GM18909 (cell line): ENCODE data around the gene MAP2K2.
A peak's percentile ranks its signal among the peaks of the same experiment; 100 is the strongest.

ENCODE experiments used
- ATAC-seq: cut with Tn5 transposase; IDR thresholded peaks from one replicate; pipeline ENCODE4 v1.9.1; 2021; ENCODE audit warnings: mild to moderate bottlenecking; ENCODE audit not compliant: unreplicated experiment, poor library complexity

The MAP2K2 gene

DNA sequence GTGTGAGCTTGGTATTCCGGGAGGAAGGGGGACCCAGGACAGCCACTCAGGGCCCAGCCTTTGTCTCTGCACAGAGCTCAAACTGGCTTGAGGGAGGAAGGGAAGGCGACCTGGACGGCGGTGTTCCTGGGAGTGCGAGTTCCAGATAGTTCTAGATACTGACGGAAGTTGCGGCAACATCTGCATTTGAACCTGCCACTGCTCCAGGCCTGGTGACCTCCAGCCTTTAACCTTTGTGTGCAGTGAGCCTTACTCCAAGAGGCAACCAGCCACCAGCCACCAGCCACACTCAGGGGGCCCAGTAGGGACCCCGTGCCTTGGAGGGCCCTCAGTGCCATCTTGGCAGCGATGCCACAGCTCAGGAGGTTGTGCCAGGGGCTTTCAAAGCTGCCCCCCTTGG, 41.8 kb downstream of the MAP2K2 start:
- no peak for ATAC-seq

DNA sequence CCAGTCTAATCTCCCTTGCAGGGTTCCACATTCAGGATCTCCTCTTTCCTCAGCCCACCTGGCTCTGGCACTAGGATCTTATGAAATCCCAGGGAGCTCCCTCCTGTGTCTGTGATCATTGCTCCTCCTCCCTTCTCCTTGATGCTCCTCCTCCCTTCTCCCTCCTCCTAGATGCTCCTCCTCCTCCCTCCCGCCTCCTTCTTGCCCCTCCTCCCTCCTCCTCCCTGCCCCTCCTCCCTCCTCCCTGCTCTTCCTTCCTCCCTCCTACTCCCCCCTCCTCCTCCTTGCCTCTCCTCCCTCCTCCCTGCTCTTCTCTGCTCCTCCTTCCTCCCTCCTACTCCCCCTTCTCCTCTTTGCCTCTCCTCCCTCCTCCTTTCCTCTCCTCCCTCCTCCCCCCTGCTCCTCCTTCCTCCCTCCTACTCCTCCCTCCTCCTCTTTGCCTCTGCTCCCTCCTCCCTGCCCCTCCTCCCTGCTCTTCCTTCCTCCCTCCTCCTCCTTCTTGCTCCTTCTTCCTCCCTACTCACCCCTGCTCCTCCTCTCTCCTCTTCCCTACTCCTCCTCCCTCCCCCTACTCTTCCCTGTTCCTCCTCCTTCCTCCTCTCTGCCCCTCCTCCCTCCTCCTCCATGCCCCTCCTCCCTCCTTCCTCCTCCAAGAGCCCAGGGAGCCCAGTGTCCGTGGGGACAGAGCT, 42.3 kb downstream of the MAP2K2 start:
- no peak for ATAC-seq

DNA sequence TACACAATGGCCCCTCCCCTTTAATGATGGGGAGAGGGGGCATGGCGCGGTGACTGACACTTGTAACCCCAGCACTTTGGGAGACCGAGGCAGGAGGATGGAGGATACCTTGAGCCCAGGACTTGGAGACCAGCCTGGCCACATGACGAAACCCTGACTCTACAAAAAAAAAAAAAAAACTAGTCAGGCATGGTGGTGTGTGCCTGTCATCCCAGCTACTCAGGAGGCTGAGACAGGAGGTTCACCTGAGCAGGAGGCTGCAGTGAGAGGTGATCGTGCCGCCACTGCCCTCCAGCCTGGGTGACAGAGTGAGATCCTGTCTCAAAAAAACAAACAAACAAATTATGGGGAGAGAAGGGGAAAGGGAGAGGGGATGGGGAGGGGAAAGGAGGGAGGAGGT, 43.4 kb downstream of the MAP2K2 start:
- no peak for ATAC-seq

DNA sequence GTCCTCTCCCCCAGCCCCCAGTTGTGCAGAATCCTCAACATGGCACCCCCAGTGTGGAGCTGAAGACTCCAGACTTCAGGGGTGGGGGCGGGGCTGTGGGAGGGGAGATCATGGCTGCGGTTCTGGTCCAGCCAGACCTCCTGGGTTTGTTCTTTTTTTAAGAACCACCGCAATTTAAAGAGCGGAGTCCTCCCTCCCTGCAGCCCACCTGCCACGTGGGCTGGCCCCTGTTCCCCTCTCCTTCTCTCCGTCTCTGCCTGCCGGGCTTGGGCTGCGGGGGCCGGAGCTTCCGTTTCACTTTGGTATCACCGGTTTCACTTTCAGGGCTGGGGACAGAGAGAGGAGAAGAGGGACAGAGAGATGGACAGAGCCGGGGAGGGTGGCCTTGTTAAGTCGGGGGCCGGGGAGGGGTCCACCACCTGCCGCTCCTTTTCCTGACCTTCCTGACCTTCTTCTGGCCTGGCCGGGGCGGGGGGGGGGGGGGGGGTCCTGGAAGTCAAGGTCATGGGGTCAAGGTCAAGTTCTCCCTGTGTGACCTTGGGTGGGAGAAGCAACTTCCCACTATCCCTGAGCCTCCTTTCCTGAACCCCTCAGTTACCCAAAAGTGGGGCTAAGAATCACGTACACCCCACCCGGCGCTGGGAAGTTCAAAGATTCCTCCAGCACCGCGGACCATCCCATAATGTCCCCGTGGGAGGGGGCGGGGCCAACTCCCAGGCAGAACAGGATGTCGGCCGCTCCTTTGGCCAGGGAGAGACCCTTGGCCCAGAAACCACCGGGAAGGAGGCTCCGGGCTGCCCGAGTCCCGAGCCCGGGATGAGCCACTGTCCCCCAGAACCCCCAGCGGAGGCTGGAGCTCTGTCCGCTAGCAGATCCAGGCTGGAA, 45.9 kb downstream of the MAP2K2 start:
- ATAC-seq: no peak

DNA sequence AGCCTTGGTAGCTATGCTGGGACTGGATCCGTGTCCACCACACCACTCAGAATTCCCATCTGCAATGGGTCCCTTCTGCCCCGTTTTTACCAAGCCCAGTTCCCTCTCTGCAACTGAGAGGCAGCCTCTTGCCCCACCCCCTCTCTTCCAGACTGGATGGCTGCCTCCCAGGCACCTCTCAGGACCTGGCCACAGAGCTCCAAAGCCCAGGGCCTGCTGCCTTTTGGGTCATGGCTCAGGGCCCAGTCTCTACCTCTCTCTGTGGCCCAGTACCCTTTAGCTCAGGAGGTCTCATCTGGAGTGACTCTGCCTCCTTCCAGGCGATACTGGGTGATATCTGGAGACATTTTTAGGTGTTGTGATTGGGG, 46.9 kb downstream of the MAP2K2 start:
- no peak for ATAC-seq

DNA sequence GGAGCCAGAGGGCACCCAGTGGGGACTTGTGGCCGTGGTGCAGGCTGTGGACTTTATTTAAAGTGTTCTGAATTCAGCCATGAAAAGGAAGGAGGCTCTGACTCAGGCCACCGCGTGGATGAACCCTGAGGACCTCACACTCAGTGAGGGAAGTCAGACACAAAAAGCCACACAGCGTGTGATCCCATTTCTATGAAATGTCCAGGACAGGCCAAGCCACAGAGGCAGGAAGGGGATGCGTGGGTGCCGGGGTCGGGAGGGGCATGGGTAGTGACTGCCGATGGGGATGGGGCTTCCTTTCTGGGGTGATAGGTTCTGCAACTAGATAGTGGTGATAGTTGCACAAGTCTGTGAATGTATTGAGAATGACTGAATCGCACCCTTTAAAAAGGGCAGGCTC, 48.5 kb downstream of the MAP2K2 start:
- ATAC-seq: no peak

DNA sequence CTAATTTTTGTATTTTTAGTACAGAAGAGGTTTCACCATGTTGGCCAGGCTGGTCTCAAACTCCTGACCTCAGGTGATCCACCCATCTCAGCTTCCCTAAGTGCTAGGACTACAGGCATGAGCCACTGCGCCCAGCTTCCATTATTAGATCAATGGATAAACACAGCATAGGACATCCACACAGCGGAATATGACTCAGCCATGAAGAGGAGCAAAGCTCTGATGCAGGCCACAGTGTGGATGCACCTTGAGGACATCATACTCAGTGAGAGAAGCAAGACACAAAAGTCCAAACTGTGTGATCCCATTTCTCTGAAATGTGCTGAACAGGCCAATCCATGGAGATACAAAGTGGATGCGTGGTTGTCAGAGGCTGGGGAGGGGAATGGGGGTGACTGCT, 52.3 kb downstream of the MAP2K2 start:
- no peak for ATAC-seq

DNA sequence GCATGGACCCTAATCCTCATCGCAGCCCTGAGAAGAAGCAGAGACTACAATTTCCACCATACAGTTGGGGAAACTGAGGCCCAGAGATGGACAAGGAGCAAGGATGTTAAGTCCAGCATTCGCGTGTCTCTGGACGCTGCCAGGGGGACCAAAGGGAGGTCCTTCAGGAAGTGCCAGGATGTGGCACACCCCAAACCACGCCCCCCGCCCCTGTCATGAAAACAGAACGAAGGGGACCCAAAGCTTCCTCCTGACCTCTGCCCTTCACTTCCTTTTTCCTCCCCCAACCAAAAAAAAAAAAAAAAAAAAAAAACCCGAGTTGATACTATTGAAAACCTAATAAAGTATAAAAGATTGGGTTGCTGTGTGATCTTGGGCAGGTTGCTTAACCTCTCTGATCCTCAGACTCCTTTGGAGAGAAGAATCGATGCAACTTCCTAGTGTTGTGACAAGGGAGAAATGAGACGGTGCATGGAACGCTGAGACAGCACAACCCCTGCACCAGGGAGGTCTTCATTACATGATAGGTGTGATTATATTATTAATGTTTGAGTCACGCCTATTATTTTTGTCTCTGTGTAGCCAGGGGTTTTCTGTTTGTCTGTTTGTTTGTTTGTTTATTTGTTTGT, 54.5 kb downstream of the MAP2K2 start:
- no peak for ATAC-seq

DNA sequence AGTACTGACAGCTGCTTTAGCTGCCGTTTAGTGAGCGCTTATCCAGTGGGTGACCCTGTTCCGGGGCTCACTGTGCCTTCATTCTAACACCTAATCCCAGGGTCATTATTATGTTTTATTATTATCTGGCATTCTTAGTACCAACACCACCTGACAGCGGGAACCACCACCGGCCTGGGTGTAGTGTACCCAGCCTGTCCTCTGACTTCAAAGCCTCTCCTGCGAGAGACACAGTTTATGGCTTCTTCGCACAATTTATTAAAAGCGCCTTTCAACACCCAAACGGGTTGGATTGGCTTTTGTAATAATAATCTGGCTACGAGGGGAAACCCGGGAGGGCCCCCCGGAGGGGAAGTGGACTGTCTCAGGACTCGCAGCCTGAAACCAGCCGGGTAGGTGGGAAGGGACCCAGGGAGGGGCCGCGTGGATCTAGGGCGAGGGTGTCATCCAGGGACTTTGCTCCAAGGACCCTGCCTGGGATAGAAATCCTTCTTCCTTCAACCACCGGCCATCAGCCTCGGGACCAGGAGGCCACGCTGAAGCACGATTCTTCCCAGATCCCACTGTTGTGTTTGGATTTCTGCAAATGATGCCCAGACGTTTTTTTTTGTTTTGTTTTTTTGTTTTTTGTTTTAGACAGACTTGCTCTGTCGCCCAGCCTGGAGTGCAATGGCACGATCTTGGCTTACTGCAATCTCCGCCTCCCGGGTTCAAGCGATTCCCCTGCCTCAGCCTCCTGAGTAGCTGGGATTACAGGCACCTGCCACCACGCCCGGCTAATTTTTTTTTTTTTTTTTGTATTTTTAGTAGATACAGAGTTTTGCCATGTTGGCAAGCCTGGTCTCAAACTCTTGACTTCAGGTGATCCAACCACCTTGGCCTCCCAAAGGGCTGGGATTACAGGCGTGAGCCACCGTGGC, 55.6 kb downstream of the MAP2K2 start:
- ATAC-seq: no peak

DNA sequence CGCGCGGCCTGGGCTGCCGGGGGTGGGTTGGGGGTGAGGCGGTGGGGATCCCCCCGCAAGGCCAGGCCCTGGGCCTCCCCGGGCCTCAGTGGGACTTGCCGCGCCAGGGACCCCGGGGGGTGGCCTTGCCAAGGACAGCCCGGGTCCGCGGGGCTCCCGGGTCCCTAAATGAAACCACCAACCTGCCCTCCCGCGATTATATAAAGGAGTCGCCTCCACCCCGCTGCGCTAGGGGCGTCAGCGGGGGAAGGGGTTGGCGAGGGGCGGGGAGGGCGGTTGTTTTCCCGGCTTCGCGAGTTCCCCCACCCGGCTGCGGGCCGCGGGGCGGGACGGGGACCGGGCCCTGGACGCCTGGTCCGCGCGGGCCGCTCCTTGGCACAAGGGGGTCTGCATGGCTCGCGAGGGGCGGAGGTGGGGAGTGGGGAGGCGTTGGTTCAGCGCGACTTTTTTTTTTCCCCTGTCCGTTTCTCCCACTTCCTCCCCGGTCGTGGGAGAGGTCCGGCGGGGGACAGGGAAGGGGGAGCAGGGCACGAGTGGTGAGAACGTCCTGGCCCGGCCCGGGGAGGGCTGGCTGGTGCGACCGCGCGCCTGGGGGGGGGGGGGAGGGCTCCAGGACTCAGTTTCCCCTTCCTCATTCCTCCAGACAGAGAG, 56.4 kb downstream of the MAP2K2 start:
- no peak for ATAC-seq

DNA sequence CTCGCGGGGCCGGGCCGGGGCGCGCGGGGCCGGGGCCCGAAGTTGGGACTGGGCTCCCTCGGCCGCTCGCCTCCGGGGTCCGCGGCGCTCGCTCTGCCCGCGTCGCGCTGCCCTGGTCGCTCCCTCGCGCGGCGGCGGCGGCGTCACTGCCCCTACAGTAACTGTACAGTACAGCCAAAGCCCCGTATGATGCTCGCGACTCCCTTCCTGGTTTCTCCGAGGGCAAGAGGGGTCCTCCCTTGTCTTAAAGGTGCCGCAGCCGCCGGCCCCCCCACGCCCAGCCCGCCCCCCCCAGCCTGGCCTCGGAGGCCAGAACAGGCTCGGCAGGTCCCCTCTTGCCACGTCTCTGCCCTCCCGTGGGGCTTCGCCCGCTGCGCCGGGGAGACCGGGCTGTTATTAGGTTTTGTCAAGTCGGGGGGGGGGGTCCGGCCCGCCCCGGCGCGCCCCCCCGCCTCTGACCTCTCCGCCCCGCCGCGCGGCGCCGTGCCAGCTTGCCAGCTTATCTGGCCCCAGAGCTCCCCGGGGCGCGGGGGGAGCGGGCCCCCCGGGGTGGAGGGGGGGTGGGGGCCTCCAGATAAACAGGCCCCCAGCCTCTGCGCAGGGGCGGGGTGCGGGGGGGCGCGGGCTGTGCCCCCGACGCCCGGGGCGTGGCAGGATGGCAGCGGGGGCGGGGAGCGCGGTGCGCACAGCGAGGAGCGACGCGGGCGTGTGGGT, 57.1 kb downstream of the MAP2K2 start, which contains the start of gene ZBTB7A:
Gene ZBTB7A, minus strand, starts transcription at position 218 of the 714 bp plus-strand sequence. CDS start 11,667 bp downstream, outside the sequence.
- ATAC-seq: no peak

DNA sequence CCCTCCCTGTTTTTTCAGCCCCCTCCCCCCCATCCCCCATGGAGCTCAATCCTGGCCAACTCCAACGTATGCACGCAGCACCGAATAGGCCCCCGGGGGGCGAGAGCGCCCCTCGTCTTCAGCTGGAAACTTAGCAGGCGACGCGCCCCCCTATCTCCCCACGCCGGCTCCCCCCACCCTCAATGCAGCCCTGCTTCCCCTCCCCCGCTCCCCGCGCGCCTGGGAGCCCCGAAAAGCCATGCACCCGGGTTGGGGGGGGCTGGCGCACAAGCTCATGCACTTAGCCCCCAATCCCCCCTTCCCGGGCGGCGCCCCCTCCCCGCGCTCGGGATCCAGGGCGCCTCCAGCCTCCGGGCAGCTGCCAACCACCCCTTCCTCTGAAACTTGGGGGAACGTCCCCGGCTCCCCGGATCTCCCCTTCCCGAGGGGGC, 57.7 kb downstream of the MAP2K2 start:
- ATAC-seq: no peak

DNA sequence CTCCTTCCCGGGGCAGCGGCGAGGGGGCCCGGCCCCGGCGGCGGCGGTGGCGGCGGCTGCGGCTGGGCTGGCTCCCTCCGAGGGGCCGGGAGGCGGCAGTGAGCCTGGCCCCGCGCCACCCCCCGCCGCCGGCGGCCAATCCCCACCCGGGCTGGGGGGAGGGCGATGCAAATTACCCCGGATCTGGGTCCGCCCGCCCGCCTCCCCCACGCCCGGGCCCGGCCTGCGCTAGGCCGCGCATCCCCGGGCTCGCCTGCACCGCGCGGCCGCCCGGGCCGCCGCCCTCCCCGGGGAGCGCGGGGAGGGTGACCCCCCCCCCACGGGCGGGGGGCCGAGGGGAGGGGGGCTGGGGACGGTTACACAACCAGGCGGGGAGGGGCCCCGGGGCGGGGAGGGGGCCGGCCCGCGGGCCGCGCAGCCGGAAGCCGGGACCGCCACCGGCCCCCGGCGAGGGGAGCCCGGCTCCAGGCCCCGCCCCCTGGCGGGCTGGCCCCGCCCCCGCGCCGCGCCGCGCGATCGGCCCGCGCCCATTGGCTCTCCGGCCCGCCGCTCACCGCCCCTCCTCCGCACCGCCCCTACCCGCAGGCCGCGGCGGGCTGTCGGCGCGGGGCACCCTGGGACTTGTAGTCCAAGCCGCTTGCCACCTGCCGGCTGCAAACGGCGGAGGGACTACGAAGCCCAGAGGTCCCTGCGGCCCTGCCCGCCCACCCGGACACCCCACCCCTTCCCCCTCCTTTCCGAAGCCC, 58.3 kb downstream of the MAP2K2 start:
- ATAC-seq: peak; percentile 79

DNA sequence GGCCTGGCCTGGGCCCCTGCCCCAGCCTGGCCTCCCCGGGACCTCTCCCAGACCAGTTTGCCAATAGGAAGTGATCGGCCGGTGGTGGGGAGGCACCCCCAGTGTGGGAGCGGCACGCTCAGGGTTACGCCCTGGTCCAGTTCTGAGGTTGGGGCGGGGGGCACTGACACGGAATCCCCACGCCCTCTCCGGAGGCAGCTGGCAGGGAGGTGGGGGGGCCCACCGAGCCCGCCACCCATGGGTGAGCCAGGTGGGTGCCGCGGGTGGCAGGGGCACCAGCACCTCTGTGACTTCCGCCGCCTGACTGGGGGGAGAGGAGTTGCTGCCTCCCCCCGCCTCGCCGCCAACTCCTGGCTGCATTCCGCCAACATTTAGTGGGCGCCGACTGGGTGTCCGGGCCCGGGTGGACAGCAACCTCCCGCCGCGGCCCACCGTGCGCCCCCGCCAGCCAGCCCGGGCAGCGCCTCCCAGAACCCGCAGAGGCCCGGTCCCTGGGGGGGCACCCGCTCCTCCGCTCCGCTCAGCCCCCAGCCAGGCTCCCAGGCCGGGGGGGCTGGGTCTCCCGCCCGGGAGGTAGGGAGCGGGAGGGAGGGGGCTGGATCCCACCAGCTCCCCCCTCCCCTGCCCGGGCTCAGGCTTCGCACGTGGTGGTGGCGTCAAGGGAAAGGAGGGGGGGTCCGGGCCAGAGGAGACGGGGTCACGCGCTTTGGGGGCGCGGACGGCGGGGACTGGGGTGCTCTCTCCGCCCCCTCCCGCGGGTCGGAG, 59.2 kb downstream of the MAP2K2 start:
- ATAC-seq: peak; percentile 4

DNA sequence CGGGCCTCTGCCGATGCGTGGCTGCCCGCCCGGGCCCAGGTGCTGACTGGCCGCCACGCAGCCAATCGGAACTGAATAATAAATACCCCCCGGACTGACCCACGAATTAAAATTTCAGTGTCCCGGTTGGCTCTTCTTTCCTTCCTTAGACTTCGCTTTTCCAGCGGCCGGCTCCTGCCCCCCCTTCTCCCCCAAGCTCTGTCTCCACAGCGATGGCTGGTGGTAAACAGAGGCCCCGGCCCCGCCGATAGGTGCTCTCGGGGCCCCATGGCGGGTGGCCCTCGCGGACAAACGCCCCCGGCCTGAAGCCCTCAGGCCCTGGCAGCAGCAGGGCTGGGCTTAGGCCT, 59.8 kb downstream of the MAP2K2 start:
- ATAC-seq: no peak

DNA sequence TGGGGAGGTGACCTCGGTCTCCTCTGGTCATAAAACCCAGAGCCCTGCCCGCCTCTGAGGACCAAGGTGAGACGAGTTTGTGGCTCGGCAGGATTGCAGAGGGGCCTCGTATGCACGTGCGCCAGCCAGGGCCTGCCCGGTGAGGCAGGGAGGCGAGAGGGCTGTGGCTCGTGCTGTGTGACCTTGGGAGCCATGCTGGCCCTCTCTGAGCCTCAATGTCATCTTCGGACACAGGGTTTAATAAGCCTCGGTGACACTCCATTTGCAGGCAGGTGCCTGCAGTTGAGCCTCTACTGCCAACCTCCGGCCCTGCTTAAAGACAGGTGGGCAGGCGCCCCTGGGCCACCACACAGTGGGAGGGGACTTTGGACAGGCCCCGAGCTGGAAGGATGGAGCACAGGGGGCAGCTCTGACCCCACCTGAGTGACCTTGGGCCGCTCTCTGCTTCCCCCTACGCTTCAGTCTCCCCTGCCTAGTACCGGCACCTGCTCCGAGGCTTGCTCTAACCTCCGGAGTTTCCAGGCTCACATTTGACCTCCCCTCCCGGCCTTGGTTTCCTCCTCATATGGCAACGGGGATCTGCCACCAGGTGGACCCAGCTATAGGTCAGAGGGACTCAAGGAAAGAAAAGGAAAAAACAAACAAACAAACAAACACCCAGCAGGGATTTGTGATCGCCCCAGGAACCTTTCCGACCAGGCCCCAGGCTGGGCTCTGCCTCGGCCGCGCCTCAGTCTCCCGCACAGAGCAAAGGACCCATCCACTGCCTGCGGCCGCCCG, 60.4 kb downstream of the MAP2K2 start:
- ATAC-seq: no peak
